GM21529 (cell line): ENCODE measurements around the gene PRKX.
"Not testable (repeated sequence)": the region's sequence is repeated elsewhere in the genome, so short reads cannot be mapped to it uniquely, and the experiment has no call there.

ENCODE experiments used
- ATAC-seq: cut with Tn5 transposase; IDR thresholded peaks from one replicate; pipeline ENCODE4 v1.9.1; 2021; ENCODE audit not compliant: unreplicated experiment

The PRKX gene

GRCh38 chrX:3663576-3664250 is 49.7 kb downstream of the PRKX start:
- ATAC-seq = peak; percentile 79

DNA sequence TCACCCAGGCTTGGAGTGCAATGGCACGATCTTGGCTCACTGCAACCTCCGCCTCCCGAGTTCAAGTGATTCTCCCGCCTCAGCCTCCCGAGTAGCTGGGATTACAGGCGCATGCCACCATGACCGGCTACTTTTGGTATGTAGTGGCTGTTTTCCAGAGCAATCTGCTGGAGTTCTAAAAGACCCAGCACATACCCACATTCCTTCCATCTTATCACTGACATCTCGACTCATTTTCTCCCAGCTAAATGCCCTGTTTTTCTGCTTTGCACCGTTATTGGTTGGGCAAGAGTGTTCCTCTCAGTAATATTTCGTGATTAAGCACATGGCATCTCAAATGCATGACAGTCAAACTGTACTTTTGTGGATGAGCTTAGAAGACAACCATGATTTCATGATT is 53.7 kb downstream of the PRKX start:
- no peak for ATAC-seq

- ATAC-seq = no peak
Observed at GRCh38 chrX:3655181-3655580, 58.3 kb downstream of the PRKX start.

GRCh38 chrX:3653111-3653510 is 60.3 kb downstream of the PRKX start:
- no peak for ATAC-seq

GRCh38 chrX:3651277-3651676 is 62.2 kb downstream of the PRKX start:
- no peak for ATAC-seq

- no peak for ATAC-seq
Observed at GRCh38 chrX:3648084-3648483, 65.4 kb downstream of the PRKX start.

- not testable (repeated sequence) for ATAC-seq
Observed at GRCh38 chrX:3639858-3640631, 73.4 kb downstream of the PRKX start.

- no peak for ATAC-seq
Observed at GRCh38 chrX:3639236-3639635, 74.2 kb downstream of the PRKX start.

GRCh38 chrX:3638280-3638873 is 75.1 kb downstream of the PRKX start:
- peak; percentile 85 for ATAC-seq

DNA sequence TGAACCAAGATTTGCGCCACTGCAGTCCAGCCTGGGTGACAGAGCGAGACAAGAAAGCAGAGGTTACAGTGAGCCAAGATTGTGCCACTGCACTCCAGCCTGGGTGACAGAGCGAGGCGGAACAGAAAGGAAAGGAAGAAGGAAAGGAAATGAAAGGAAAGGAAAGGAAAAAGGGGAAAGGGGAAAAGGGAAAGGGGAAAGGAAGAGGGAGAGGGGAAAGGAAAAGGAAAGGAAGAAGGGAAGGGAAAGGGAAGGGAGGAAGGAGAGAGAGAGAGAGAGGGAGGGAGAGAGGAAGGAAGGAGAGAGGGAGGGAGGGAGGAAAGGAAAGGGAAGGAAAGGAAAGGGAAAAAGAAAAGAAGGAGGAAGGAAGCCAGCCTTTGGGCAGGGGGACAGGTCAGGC is 76.6 kb downstream of the PRKX start:
- no peak for ATAC-seq

GRCh38 chrX:3631196-3631595 is 82.3 kb downstream of the PRKX start:
- ATAC-seq = no peak

- ATAC-seq = no peak
Observed at GRCh38 chrX:3627594-3627993, 85.9 kb downstream of the PRKX start.

DNA sequence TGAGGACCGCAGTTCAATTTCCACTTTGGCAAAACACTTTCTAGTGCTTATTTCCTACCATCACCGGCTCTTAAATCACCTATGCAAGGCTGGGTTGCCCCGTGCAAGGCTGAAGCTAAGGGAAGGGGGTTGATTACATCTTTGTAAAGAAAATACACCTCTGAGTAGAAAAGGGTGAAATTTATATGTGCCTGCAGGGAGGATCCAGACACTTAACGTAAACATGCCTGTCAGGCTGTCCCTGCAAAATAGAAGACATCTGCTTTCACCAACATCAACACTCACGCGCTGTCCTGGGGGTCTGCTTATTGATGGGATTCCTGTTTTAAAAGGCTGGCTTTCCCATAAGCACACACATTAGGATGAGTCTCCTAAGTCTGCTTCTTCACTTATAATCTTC is 92.0 kb downstream of the PRKX start:
- ATAC-seq = no peak

DNA sequence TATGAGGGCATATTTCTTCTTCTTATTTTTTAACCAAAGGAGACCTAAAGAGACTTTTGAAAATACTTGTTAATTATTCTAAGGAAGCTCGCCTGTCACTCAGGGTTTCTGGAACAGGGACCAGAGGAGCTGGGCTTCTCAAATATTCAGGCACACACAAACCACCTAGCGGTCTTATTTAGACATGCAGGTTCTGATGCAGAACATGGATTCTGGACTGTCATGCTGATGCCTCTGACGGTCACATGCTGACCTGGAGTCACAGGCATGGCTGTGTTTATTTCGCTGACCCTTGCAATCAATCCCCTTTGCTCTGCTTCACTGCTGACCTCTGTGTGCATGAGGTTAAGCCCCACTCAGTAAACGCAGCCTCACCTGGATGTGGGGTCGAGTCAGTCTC is 101.7 kb downstream of the PRKX start:
- not testable (repeated sequence) for ATAC-seq

DNA sequence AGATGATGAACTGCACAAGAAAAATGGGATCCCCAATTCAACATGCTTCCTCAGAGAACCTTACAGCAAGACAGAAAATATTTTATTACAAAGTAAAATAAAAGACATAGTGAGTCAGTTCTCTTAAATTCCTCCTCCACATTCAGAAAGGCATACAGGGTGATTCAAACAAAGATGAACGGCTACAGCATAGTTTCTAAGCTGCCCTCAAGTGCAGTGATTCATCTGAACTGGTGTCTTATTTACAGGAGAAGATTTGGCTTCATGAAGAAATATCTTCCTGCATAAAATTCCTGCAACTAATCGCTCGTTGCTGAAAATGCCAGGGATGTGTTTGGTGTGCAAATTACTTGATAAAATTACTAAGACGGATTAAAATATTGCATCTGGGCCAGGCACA is 103.6 kb downstream of the PRKX start:
- no peak for ATAC-seq

GRCh38 chrX:3603026-3603661 is 110.3 kb downstream of the PRKX start:
- no peak for ATAC-seq

GRCh38 chrX:3599802-3600430 is 113.5 kb downstream of the PRKX start:
- no peak for ATAC-seq

DNA sequence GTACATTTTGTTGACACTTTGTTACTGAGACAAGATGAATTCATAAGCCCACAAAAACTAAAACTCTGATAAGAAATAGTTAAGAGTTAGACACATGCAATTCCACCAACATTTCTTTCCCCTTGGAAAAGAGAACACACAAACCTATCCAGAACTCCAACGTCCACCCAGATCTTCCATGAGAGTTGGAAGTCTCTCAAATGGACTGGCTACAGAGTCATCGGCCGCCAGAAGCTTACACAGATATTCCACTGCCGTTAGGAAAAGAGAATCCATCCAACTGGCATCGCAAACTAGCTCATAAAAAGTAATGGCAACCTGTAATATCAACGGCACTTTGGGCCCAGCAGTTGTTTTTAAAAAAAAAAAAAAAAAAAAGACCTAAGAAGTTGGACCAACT is 114.7 kb downstream of the PRKX start:
- no peak for ATAC-seq

GRCh38 chrX:3598046-3598605 is 115.3 kb downstream of the PRKX start:
- ATAC-seq = no peak

- no peak for ATAC-seq
Observed at GRCh38 chrX:3592184-3592583, 121.3 kb downstream of the PRKX start.

- ATAC-seq = no peak
Observed at GRCh38 chrX:3589474-3589873, 124.0 kb downstream of the PRKX start.
